ENCODE data around the gene TSPAN15. TPM values are rescaled to one million over a fixed set of nuclear protein-coding genes. Genes with fewer than 3 reads are reported as not detected.

The TSPAN15 gene
- total and polyA plus RNA-seq, 2 experiments from 2014 or later = 252 to 289 TPM

GRCh38 chr10:69468751-69469089 lies 17.5 kb downstream of the TSPAN15 start:
- Histone ChIP-seq H3K4me3 (no peak overlapping the region), H3K4me1 (ENCODE audit: low read depth) (peaks cover 77% of the 10 kb centered on the region), H3K27me3 (no peaks in the 10 kb centered on the region), H3K36me3 (no peaks in the 10 kb centered on the region), H3K27ac (peak overlapping the region; percentile 1), H3K9me3 (ENCODE audit: low read depth) (no peaks in the 10 kb centered on the region)
- TF ChIP-seq, protein P1, sequence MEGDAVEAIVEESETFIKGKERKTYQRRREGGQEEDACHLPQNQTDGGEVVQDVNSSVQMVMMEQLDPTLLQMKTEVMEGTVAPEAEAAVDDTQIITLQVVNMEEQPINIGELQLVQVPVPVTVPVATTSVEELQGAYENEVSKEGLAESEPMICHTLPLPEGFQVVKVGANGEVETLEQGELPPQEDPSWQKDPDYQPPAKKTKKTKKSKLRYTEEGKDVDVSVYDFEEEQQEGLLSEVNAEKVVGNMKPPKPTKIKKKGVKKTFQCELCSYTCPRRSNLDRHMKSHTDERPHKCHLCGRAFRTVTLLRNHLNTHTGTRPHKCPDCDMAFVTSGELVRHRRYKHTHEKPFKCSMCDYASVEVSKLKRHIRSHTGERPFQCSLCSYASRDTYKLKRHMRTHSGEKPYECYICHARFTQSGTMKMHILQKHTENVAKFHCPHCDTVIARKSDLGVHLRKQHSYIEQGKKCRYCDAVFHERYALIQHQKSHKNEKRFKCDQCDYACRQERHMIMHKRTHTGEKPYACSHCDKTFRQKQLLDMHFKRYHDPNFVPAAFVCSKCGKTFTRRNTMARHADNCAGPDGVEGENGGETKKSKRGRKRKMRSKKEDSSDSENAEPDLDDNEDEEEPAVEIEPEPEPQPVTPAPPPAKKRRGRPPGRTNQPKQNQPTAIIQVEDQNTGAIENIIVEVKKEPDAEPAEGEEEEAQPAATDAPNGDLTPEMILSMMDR (IDR thresholded peaks at IDR 0.05; ENCODE audit: low read depth, low read length) = no peak
- no peak for DNase-seq (ENCODE audit: low read depth in 1 of 2, low spot score in 1 of 2)

GRCh38 chr10:69469976-69470375 lies 18.7 kb downstream of the TSPAN15 start:
- Histone ChIP-seq H3K4me1 (ENCODE audit: low read depth) (peaks cover 77% of the 10 kb centered on the region), H3K27me3 (no peaks in the 10 kb centered on the region), H3K4me3 (no peak overlapping the region), H3K9me3 (ENCODE audit: low read depth) (no peaks in the 10 kb centered on the region), H3K27ac (no peak overlapping the region), H3K36me3 (no peaks in the 10 kb centered on the region)
- no peak for DNase-seq (ENCODE audit: low read depth in 1 of 2, low spot score in 1 of 2)
- TF ChIP-seq, protein P1 (IDR thresholded peaks at IDR 0.05; ENCODE audit: low read depth, low read length) = no peak

DNA sequence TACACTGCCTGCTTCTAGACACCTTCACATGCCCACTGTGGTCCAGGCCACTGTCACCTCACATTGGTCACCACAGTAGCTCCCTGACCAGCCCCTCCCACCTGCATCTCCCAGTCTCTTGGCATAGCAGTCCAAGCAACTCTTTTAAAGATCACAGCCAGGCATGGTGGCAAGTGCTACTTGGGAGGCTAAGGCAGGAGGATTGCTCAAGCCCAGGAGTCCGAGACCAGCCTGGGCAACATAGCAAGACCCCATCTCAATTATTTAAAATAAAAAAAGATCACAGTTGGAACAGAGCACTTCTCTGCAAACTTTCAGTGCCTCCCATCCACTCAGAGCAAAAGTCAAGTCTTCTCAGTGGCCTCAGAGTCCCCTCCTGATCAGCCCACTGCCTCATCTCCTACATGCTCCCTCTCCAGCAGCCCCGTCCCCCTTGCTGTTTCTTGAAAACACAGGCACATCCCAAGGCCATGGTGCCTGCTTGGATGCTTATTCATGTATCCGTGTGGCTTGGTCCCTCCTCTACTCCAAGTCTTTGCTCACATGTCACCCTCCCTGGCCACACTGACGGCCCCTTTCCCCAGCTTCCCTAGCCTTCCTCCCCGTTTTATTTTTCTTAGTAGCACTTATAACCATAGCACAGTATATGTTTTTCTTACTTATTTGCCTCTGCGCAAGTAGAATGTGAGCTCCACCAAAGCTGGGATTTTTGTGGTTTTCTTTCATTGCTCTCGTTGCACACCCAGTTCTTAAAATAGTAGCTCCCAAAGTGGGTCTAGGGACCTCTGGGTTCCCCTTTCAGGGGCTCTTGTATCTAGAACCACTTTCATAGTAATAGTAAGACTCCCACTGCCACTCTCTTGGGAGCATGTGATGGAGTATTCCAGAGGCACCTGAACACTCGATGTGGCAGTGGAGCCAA lies 19.5 kb downstream of the TSPAN15 start:
- no peaks in the 10 kb centered on the region for H3K27me3 ChIP-seq
- H3K27ac ChIP-seq = no peak overlapping the region
- H3K4me1 ChIP-seq (ENCODE audit: low read depth) = peaks cover 78% of the 10 kb centered on the region
- H3K9me3 ChIP-seq (ENCODE audit: low read depth) = no peaks in the 10 kb centered on the region
- no peak for DNase-seq (ENCODE audit: low read depth in 1 of 2, low spot score in 1 of 2)
- H3K4me3 ChIP-seq = no peak overlapping the region
- TF ChIP-seq, protein P1 (IDR thresholded peaks at IDR 0.05; ENCODE audit: low read depth, low read length) = no peak
- H3K36me3 ChIP-seq = no peaks in the 10 kb centered on the region

DNA sequence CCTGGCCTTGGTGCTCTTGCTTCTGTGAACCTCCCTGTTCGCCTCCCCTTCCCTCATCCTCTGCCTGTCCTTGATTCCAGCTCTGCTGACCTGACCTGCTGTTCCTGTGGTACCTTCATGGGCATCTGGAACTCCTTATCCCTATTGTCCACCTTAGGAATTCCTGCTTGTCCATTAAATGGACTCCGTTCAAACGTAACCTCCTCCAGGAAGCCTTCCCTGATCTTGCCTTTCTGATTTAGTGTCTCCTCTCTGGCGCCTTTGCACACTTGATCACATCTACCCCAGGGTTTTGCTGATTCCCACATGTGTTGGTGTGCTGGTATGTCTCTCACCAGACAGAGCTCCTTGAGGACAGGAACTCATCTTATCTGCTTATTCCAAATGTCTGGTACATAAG lies 20.9 kb downstream of the TSPAN15 start:
- DNase-seq (ENCODE audit: low read depth in 1 of 2, low spot score in 1 of 2) = no peak
- no peaks in the 10 kb centered on the region for H3K9me3 ChIP-seq (ENCODE audit: low read depth)
- TF ChIP-seq, protein P1 (IDR thresholded peaks at IDR 0.05; ENCODE audit: low read depth, low read length) = no peak
- no peaks in the 10 kb centered on the region for H3K36me3 ChIP-seq
- peaks cover 67% of the 10 kb centered on the region for H3K4me1 ChIP-seq (ENCODE audit: low read depth)
- H3K4me3 ChIP-seq = no peak overlapping the region
- no peaks in the 10 kb centered on the region for H3K27me3 ChIP-seq
- no peak overlapping the region for H3K27ac ChIP-seq

DNA sequence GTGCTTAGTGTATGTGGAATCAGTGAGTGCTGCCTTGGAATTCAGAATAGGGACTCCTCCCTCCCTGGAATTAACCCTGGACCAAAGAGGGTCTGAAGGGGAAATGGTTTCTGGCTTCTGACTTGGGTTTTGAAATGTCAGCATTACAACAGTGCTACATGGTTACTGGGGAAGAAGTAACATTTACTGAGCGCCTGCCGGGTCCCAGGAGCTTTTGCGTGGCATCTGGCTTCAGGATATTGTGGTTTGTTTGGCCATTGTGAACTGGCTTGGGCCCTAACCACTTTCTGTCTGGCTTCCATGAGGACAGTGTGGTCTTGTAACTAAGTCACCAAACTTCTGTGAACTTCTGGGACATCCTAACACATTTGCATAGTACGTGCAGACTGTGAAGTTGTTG lies 21.3 kb downstream of the TSPAN15 start:
- peak overlapping the region; percentile 12 for H3K27ac ChIP-seq
- TF ChIP-seq, protein P1 (IDR thresholded peaks at IDR 0.05; ENCODE audit: low read depth, low read length) = no peak
- H3K4me3 ChIP-seq = no peak overlapping the region
- no peaks in the 10 kb centered on the region for H3K36me3 ChIP-seq
- H3K27me3 ChIP-seq = no peaks in the 10 kb centered on the region
- DNase-seq (ENCODE audit: low read depth in 1 of 2, low spot score in 1 of 2) = peak in 1 of 2 donors; percentile 40
- H3K4me1 ChIP-seq (ENCODE audit: low read depth) = peaks cover 69% of the 10 kb centered on the region
- no peaks in the 10 kb centered on the region for H3K9me3 ChIP-seq (ENCODE audit: low read depth)
